Smooth muscle cell (in vitro differentiated cells): Measurements from ENCODE around the gene ACACA. TPM values are rescaled to one million over a fixed set of nuclear protein-coding genes. Genes with fewer than 3 reads are reported as not detected.
"Not testable (repeated sequence)": the region's sequence is repeated elsewhere in the genome, so short reads cannot be mapped to it uniquely, and the experiment has no call there.

Experiments used
- DNase-seq: peaks from one replicate; lab custom pipeline; 2025; ENCODE audit not compliant: unreplicated experiment; lab: John Stamatoyannopoulos, UW
- H2AFZ ChIP-seq: fragments of 200-600 bp; sonication (generic); 2 replicates; pipeline ENCODE4 v1.6.0; 2016; ENCODE audit warnings: antibody characterized with exemption, low read depth, mild to moderate bottlenecking
- H3F3A ChIP-seq: fragments of 200-600 bp; sonication (generic); 2 replicates; pipeline ENCODE4 v1.6.0; 2017; ENCODE audit warnings: antibody characterized with exemption, low read depth
- H3K27ac ChIP-seq: fragments of 200-600 bp; sonication (generic); 2 replicates; pipeline ENCODE4 v1.5.1; 2016; ENCODE audit warnings: low read depth, mild to moderate bottlenecking
- H3K27me3 ChIP-seq: fragments of 200-600 bp; sonication (generic); 2 replicates; pipeline ENCODE4 v1.6.1; 2016; ENCODE audit warnings: low read depth, mild to moderate bottlenecking
- H3K36me3 ChIP-seq: fragments of 200-600 bp; sonication (generic); 2 replicates; pipeline ENCODE4 v1.5.1; 2016; ENCODE audit warnings: low read depth
- H3K4me1 ChIP-seq: fragments of 200-600 bp; sonication (generic); 2 replicates; pipeline ENCODE4 v1.5.1; 2016; ENCODE audit warnings: low read depth
- H3K4me2 ChIP-seq: fragments of 200-600 bp; sonication (generic); 2 replicates; pipeline ENCODE4 v1.6.0; 2016; ENCODE audit warnings: mild to moderate bottlenecking
- H3K4me3 ChIP-seq: fragments of 200-600 bp; sonication (generic); 2 replicates; pipeline ENCODE4 v1.5.1; 2016; ENCODE audit warnings: mild to moderate bottlenecking
- H3K79me2 ChIP-seq: fragments of 200-600 bp; sonication (generic); 2 replicates; pipeline ENCODE4 v1.6.0; 2016; ENCODE audit warnings: low read depth, mild to moderate bottlenecking
- H3K9ac ChIP-seq: fragments of 200-600 bp; sonication (generic); 2 replicates; pipeline ENCODE4 v1.6.0; 2016; ENCODE audit warnings: low read depth
- H3K9me3 ChIP-seq: fragments of 200-600 bp; sonication (generic); replicated peaks from 2 replicates; pipeline ENCODE4 v1.5.1; 2016; ENCODE audit warnings: low read depth
- H4K20me1 ChIP-seq: fragments of 200-600 bp; sonication (generic); 2 replicates; pipeline ENCODE4 v1.6.0; 2016; ENCODE audit warnings: low read depth
- WGBS: methylation state at CpG from one replicate; pipeline ENCODE4 v1.1.7; 2016; ENCODE audit warnings: low lambda C conversion rate; 5-methylcytosine and 5-hydroxymethylcytosine counted together
- polyA plus RNA-seq: library from polyadenylated mRNA; unstranded; fragments of >200 nt; fragmentation: Nextera tagmentation; extraction: Ambion mirVana; gene quantifications from 2 replicates; pipeline ENCODE4 v1.2.1, GENCODE V29; 2016
- total RNA-seq: library from RNA; depleted of rRNA; stranded (reverse); fragments of >200 nt; gene quantifications from 2 replicates; pipeline ENCODE4 v1.2.3, GENCODE V29; 2014
- TF ChIP-seq, protein P1 (sequence below): fragments of 200-600 bp; sonication (generic); IDR thresholded peaks from 2 replicates; pipeline ENCODE4 v1.5.1; 2017; ENCODE audit warnings: borderline replicate concordance, mild to moderate bottlenecking, antibody characterized with exemption; ENCODE audit not compliant: insufficient read depth, poor library complexity, severe bottlenecking

The ACACA gene
- total and polyA plus RNA-seq, 2 experiments from 2014 or later: 16.4 to 33.9 TPM

DNA sequence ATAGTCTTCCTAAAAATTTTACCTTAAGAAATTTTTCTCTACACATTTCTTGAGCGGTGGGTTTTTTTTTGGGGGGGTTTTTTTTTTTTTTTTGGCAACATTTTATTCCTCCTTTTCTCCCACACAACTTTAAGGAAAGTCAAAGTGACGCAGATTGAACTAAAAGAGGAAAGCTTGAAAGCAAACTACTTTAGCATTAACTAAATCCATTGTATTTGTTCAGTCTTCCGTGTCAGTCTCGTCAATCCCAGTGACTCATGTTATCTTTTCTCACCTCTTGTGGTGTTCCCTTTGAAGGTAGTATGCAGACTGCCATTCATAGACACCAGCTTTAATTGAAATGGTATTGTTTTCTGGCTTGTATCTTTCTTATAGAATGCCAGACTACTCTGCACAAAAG lies 39.4 kb upstream of the ACACA start:
- TF ChIP-seq, protein P1, sequence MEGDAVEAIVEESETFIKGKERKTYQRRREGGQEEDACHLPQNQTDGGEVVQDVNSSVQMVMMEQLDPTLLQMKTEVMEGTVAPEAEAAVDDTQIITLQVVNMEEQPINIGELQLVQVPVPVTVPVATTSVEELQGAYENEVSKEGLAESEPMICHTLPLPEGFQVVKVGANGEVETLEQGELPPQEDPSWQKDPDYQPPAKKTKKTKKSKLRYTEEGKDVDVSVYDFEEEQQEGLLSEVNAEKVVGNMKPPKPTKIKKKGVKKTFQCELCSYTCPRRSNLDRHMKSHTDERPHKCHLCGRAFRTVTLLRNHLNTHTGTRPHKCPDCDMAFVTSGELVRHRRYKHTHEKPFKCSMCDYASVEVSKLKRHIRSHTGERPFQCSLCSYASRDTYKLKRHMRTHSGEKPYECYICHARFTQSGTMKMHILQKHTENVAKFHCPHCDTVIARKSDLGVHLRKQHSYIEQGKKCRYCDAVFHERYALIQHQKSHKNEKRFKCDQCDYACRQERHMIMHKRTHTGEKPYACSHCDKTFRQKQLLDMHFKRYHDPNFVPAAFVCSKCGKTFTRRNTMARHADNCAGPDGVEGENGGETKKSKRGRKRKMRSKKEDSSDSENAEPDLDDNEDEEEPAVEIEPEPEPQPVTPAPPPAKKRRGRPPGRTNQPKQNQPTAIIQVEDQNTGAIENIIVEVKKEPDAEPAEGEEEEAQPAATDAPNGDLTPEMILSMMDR: no peak
- Histone ChIP-seq H3K36me3 (peaks cover 23% of the 10 kb centered on the region), H3F3A (no peaks in the 10 kb centered on the region), H3K4me3 (no peak overlapping the region), H3K79me2 (no peaks in the 10 kb centered on the region), H3K27ac (no peak overlapping the region), H4K20me1 (peaks cover 4% of the 10 kb centered on the region), H3K27me3 (no peaks in the 10 kb centered on the region), H2AFZ (no peak overlapping the region), H3K9me3 (no peaks in the 10 kb centered on the region), H3K9ac (no peak overlapping the region), H3K4me1 (peaks cover 28% of the 10 kb centered on the region), H3K4me2 (no peak overlapping the region)
- 77% methylated on average over 4 of the region's 4 CpGs for WGBS
- DNase-seq: no peak

DNA sequence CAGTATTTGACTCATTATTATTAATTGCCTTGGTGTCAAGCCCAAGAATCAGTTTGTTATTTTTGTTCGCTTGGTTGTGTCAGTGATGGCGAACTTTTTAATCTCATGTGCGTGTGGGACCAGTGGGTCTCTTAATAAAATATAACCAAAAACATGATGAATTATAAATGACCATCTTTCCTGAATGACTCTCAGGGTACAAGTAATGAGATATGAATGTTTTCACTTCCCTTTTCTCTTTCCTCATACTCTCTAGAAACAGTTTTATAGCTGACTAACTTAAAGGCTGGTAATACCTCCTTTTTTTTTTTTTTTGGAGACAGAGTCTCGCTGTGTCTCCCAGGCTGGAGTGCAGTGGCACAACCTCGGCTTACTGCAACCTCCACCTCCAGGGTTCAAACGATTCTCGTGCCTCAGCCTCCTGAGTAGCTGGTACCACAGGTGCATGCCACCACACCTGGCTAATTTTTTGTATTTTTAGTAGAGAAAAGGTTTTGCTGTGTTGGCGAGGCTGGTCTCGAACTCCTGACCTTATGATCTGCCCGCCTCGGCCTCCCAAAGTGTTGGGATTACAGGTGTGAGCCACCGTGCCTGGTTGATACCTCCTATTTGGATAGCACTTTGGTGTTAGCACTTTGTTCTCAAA lies 34.9 kb upstream of the ACACA start:
- DNase-seq, H3K4me3 ChIP-seq, H2AFZ ChIP-seq, H3K9me3 ChIP-seq, H3F3A ChIP-seq, H3K9ac ChIP-seq, H3K27ac ChIP-seq, H3K79me2 ChIP-seq, H3K4me1 ChIP-seq, H3K27me3 ChIP-seq, H3K4me2 ChIP-seq, H4K20me1 ChIP-seq: not testable (repeated sequence)
- H3K36me3 ChIP-seq: peaks cover 32% of the 10 kb centered on the region
- 97% methylated on average over 12 of the region's 12 CpGs for WGBS

DNA sequence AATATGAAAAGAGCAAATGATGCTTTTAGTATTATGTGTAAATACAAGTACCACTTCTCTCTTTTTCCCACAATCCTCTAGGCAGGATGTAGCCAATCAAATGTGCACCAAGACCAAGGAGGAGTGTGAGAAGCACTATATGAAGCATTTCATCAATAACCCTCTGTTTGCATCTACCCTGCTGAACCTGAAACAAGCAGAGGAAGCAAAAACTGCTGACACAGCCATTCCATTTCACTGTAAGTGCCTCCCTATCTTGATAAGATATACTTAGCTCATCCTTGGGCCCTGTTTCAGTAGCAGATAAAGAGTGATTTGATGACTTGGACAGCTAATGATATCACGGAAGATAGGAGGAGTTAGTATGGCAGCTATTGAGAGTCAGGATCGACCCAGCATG lies 33.8 kb upstream of the ACACA start:
- 96% methylated on average over 2 of the region's 2 CpGs for WGBS
- TF ChIP-seq, protein P1: no peak
- H3K27ac ChIP-seq: no peak overlapping the region
- no peak for DNase-seq
- peaks cover under 1% of the 10 kb centered on the region for H3K4me1 ChIP-seq
- H3K4me3 ChIP-seq: no peak overlapping the region
- H3K36me3 ChIP-seq: peaks cover 32% of the 10 kb centered on the region
- H3K9me3 ChIP-seq: no peaks in the 10 kb centered on the region
- H3K4me2 ChIP-seq: no peak overlapping the region
- H3K9ac ChIP-seq: no peak overlapping the region
- no peaks in the 10 kb centered on the region for H3K27me3 ChIP-seq
- no peaks in the 10 kb centered on the region for H3K79me2 ChIP-seq
- no peaks in the 10 kb centered on the region for H3F3A ChIP-seq
- H2AFZ ChIP-seq: no peak overlapping the region
- H4K20me1 ChIP-seq: no peaks in the 10 kb centered on the region

DNA sequence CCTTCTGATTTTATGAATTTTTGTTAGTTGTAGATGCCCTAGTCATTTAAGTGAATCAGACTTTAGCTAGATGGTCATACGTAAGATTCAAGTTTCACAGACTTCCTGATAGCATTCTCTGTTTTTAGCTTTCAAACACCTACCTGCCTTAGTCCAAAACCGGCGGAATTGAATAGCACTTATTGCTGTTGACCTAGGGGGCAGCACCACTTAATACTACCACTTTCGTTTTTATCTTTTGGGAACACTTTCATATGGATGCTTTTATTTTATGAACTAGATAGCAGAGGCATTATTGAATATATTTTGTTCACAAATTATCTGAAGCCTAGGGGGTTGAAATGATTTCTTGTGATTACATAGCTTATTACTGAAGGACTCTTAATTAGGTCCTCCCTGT lies 31.5 kb upstream of the ACACA start:
- Histone ChIP-seq H3K4me1 (no peaks in the 10 kb centered on the region), H3K27me3 (no peaks in the 10 kb centered on the region), H2AFZ (no peak overlapping the region), H3K9me3 (no peaks in the 10 kb centered on the region), H4K20me1 (no peaks in the 10 kb centered on the region), H3K4me3 (no peak overlapping the region), H3K4me2 (no peak overlapping the region), H3K36me3 (peaks cover 20% of the 10 kb centered on the region), H3K79me2 (no peaks in the 10 kb centered on the region), H3K9ac (no peak overlapping the region), H3K27ac (no peak overlapping the region), H3F3A (no peaks in the 10 kb centered on the region)
- DNase-seq: no peak
- TF ChIP-seq, protein P1: no peak
- WGBS: 90% methylated on average over 4 of the region's 4 CpGs
